GM18868 (cell line): ENCODE data around the gene TTLL11.
"Not testable (repeated sequence)": the region's sequence is repeated elsewhere in the genome, so short reads cannot be mapped to it uniquely, and the experiment has no call there.

Source experiments
- ATAC-seq: cut with Tn5 transposase; IDR thresholded peaks from one replicate; pipeline ENCODE4 v1.9.1; 2021; ENCODE audit warnings: mild to moderate bottlenecking, moderate library complexity; ENCODE audit not compliant: unreplicated experiment

The TTLL11 gene

GRCh38 chr9:122011818-122012498, 81.2 kb downstream of the TTLL11 start:
- no peak for ATAC-seq

DNA sequence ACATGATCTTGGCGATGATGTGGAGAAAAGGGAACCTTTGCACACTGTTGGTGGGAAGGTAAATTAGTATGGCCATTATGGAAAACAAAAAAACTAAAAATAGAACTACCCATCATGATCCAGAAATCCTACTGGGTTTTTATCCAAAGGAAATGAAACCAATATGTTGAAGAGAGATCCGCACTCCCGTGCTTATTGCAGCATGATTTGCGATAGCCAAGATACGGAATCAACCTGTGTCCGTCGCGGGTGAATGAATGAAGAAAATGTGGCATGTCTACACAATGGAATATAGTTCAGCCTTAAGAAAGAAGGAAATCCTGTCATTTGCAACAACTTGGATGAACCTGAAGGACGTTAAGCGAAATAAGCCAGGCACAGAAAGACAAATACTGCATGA, 84.5 kb downstream of the TTLL11 start:
- ATAC-seq = no peak

DNA sequence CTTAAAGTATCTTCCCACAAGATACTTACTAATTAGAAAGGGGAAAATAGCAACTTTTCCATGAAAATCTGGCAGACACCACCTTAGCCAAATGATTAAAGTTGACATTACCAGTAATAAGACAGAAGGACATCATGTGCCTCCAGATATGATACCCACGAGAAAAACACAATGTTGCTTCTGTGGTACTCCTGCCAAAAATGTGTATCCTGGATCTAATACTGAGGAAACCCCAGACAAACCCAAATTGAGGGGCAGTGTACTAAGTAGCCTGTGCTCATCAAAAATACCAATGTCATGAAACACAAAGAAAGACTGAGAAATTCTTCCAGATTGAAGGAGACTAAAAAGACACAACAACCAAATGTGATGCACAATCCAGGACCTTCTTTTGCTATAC, 85.3 kb downstream of the TTLL11 start:
- ATAC-seq = no peak

GRCh38 chr9:122005597-122005996, 87.5 kb downstream of the TTLL11 start:
- no peak for ATAC-seq

DNA sequence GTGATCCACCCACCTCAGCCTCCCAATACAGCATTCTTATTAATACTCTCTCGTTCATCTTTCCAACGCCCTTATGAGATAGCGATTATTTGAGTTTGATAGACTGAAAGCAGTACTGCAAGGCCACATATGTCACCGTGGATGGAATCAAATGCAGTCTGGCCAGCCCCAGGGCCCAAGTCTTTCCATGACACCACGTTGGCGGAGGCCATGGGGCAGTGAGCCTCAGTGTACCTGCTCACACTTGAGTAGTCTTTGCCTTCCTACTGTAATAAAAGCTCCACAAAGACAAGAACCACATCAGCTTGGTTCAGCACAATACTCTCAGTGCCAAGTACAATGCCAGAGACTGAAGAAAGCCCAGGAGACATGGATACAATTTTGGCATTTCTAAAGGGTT, 88.5 kb downstream of the TTLL11 start:
- ATAC-seq = no peak

DNA sequence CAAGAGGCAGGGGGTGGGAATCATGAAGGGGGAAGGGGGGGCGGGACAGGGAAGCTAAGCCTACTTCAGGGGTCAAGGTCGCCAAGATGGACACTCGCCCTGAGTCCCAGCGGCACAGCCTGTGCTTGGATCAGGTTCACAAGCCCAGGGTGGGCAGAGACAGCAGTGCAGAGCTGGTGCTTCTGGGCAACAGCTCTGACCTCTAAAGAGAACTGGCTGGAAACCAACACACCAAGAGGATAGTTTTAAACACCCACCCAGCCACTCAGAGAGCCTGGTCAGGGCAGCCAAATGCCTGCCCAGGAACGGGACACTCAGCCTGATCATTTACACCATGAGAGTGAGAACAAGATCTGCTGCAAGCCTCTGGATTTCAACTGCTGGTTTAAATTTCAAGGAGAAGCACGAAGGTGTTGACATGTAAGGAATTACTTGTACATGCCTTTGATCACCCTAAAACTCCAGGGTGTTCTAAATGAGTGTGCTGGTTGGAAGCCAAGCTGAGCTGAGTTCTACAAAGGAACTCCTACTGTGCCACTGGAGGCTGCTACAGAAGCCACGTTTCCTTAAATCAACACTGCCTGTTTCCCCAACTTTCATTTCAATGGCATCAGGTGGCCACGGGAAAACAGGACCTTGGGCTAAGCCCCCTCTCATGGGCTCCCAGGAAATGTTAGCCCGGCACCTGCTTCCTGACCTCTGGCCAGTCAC, 91.5 kb downstream of the TTLL11 start:
- no peak for ATAC-seq

- ATAC-seq = not testable (repeated sequence)
Measured at GRCh38 chr9:122000526-122000925, 92.6 kb downstream of the TTLL11 start.

- no peak for ATAC-seq
Measured at GRCh38 chr9:121999556-121999955, 93.6 kb downstream of the TTLL11 start.

- no peak for ATAC-seq
Measured at GRCh38 chr9:121998513-121999049, 94.5 kb downstream of the TTLL11 start.

DNA sequence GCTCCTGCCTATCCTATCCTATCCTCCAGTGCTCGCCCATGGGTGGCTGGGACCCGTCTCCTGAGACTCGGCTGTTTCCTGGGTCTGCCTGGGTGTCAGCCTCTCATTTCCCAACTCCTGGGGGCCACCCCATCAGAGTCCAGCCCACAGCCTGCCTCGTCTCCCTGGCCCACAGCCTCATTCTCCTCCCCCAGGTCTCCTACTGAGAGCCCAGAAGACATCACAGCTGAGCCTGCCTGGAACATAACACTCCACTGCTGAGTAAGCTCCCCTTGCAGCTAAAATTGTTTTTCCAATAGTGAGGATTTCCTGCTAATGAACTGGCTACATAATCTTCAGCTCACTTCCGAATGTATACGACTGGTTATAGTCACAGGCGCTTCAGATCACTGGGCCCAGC, 95.3 kb downstream of the TTLL11 start:
- no peak for ATAC-seq

DNA sequence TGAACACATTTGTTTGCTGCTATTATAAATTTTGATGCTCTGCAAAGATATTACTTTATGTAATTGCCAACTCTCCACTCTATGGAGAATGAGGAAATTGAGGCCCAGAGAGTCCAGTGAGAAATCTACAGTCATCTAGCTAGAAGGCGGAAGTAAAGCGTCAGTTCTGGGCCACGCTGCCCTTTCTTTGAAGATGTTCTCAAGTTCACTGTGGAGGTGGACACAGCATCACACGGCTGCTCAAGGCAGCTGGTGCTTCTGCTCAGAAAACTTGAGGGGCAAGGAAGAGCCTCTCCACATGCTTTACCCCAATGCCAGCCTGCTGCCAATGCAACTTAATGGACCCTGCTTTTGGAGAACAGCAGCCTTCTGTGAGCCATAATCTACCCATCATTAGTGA, 96.3 kb downstream of the TTLL11 start:
- no peak for ATAC-seq

GRCh38 chr9:121995997-121996396, 97.1 kb downstream of the TTLL11 start:
- no peak for ATAC-seq

- ATAC-seq = no peak
Measured at GRCh38 chr9:121992571-121993212, 100.4 kb downstream of the TTLL11 start.

GRCh38 chr9:121991307-121991661, 101.8 kb downstream of the TTLL11 start:
- no peak for ATAC-seq

- no peak for ATAC-seq
Measured at GRCh38 chr9:121990600-121991306, 102.4 kb downstream of the TTLL11 start.

- no peak for ATAC-seq
Measured at GRCh38 chr9:121989010-121989409, 104.1 kb downstream of the TTLL11 start.

GRCh38 chr9:121987314-121987713, 105.8 kb downstream of the TTLL11 start:
- no peak for ATAC-seq

- no peak for ATAC-seq
Measured at GRCh38 chr9:121985792-121986494, 107.2 kb downstream of the TTLL11 start.

DNA sequence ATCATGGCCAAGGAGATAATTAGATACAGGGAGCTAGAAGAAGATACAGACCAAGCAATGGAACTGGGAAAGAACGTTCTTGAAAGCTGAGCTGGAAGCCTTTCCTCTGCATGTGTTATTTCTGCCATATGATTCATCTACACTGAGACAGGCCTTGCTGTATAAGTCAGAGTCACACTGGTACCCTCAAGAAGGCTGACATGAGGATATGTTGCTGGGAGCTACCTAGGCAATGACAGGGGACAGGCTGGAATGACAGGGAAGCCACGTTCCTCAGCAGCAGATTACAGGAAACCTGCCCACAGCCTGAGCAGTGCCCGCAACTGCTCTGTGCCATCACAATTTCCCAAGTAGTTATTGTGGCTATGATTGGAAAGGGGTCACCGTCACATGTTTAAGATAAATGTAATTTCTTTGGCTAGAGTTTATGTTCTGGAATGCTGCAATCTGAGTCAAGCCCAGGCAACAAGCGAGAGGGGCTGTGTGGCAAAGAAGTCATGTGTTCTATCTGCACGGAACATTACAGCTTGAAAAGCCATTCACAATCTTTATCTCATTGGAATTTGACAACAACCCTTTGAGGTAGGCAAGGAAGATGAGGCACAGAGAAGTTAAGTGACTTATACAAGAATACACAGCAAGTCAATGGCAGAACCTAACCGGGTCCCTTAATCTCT, 108.2 kb downstream of the TTLL11 start:
- ATAC-seq = no peak

DNA sequence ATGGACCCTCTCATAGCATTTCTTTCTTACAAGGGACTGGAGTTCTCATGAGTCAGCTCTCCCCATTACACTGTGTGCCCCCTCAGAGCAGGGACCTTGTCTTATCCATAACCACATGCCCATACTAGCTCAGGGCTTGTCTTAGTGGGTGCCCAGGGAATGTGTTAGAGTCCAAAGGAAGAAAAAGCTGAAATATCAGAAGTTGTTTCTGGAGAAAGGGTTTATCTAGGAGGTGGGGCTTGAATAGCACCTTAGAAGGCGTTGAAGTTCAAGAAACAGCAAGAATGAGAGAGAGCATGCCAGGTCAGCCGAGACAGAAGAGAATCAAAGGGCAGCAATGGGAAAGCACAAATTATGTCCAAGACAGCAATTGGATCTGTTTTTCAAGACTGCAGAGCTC, 109.4 kb downstream of the TTLL11 start:
- no peak for ATAC-seq
